SK-N-SH (cell line): ENCODE measurements around the gene XRCC3. TPM values are rescaled to one million over a fixed set of nuclear protein-coding genes. Genes with fewer than 3 reads are reported as not detected.

Source experiments
- CTCF ChIA-PET: fragments of 300-600, 350-600 bp; formaldehyde crosslinking; extraction: SDS; loops from one replicate; lab custom pipeline; 2021; lab: Yijun Ruan, JAX
- POLR2A ChIA-PET: fragments of 350-600 bp; sonication (Branson Sonifier 250); formaldehyde crosslinking; extraction: SDS; loops from one replicate; lab custom pipeline; 2020; ENCODE audit warnings: antibody characterized with exemption, inconsistent platforms; lab: Yijun Ruan, JAX
- DNase-seq: peaks from one replicate; pipeline ENCODE4 v3.0.0; 2012
- H2AFZ ChIP-seq: fragments of 200-600 bp; sonication (generic); 2 replicates; pipeline ENCODE4 v1.8.1; 2016; ENCODE audit warnings: antibody characterized with exemption, mild to moderate bottlenecking, low read depth
- H3F3A ChIP-seq: fragments of 200-600 bp; sonication (generic); replicated peaks from 2 replicates; pipeline ENCODE3; 2016; ENCODE audit warnings: antibody characterized with exemption, mild to moderate bottlenecking; ENCODE audit not compliant: insufficient read depth
- H3K27ac ChIP-seq, 2 experiments: fragments of 200-500 bp in 1 of 2; fragments of 200-600 bp in 1 of 2; sonication (Bioruptor generic) in 1 of 2; sonication (generic), shearing (Covaris generic) in 1 of 2; 2 replicates each; pipeline versions ENCODE4 v1.5.1 to v1.6.1; 2014 to 2016; ENCODE audit warnings: low read depth in 2 of 2, inconsistent platforms in 1 of 2, low read length in 1 of 2, mild to moderate bottlenecking in 1 of 2, mixed read lengths in 1 of 2
- H3K27me3 ChIP-seq: fragments of 200-600 bp; sonication (generic), shearing (Covaris generic); 2 replicates; pipeline ENCODE4 v1.6.1; 2016; ENCODE audit warnings: mixed run types; ENCODE audit not compliant: insufficient read depth
- H3K36me3 ChIP-seq, 2 experiments: fragments of 200-500 bp in 1 of 2; fragments of 200-600 bp in 1 of 2; sonication (Bioruptor generic) in 1 of 2; sonication (generic) in 1 of 2; replicated peaks in 1 of 2; 2 replicates each; pipeline versions ENCODE3 to v1.5.1; 2014 to 2016; ENCODE audit warnings: low read length in 1 of 2, mild to moderate bottlenecking in 1 of 2; ENCODE audit not compliant: insufficient read depth in 2 of 2, control insufficient read depth in 1 of 2
- H3K4me1 ChIP-seq, 2 experiments: fragments of 200-500 bp in 1 of 2; fragments of 200-600 bp in 1 of 2; sonication (Bioruptor generic) in 1 of 2; sonication (generic), shearing (Covaris generic) in 1 of 2; 2 replicates each; pipeline versions ENCODE4 v1.5.1 to v1.6.1; 2014 to 2016; ENCODE audit warnings: low read depth in 1 of 2, low read length in 1 of 2, mixed run types in 1 of 2; ENCODE audit not compliant: insufficient read depth in 2 of 2, control insufficient read depth in 1 of 2
- H3K4me2 ChIP-seq: fragments of 200-600 bp; sonication (generic), shearing (Covaris generic); 2 replicates; pipeline ENCODE4 v1.6.1; 2017; ENCODE audit warnings: mixed run types
- H3K4me3 ChIP-seq, 2 experiments: fragments of 200-500 bp in 1 of 2; fragments of 200-600 bp in 1 of 2; sonication (Bioruptor generic) in 1 of 2; sonication (generic), shearing (Covaris generic) in 1 of 2; 2 replicates each; pipeline versions ENCODE4 v1.5.1 to v1.8.1; 2014 to 2016; ENCODE audit warnings: low read depth in 2 of 2, inconsistent platforms in 1 of 2, low read length in 1 of 2, mild to moderate bottlenecking in 1 of 2, mixed read lengths in 1 of 2, moderate library complexity in 1 of 2
- H3K79me2 ChIP-seq: fragments of 200-600 bp; sonication (generic); 2 replicates; pipeline ENCODE4 v1.8.1; 2017; ENCODE audit warnings: mild to moderate bottlenecking; ENCODE audit not compliant: insufficient read depth
- H3K9ac ChIP-seq: fragments of 200-600 bp; sonication (generic); 2 replicates; pipeline ENCODE4 v1.6.1; 2017; ENCODE audit warnings: mixed run types
- H3K9me2 ChIP-seq: fragments of 200-600 bp; sonication (generic); 2 replicates; pipeline ENCODE4 v1.6.1; 2017; ENCODE audit warnings: mixed run types
- H3K9me3 ChIP-seq: fragments of 200-600 bp; sonication (generic); 2 replicates; pipeline ENCODE4 v1.6.1; 2017; ENCODE audit warnings: mixed run types, mild to moderate bottlenecking, moderate library complexity
- H4K20me1 ChIP-seq: fragments of 200-600 bp; sonication (generic); 2 replicates; pipeline ENCODE4 v1.6.1; 2017; ENCODE audit warnings: mild to moderate bottlenecking, mixed run types; ENCODE audit not compliant: insufficient read depth
- FOSL2 ChIP-seq: IDR thresholded peaks from 2 replicates; pipeline ENCODE4 v1.4.0; 2012; ENCODE audit warnings: low read depth, mild to moderate bottlenecking, moderate library complexity, borderline replicate concordance
- GABPA ChIP-seq: IDR thresholded peaks from 2 replicates; pipeline ENCODE4 v1.4.0; 2012; ENCODE audit warnings: low read depth, mild to moderate bottlenecking
- POLR2AphosphoS5 ChIP-seq: IDR thresholded peaks from 2 replicates; pipeline ENCODE4 v1.6.1; 2012; ENCODE audit warnings: low read depth, low read length
- RCOR1 ChIP-seq: fragments of 150-350 bp; IDR thresholded peaks from 2 replicates; pipeline ENCODE4 v1.6.1; 2017; ENCODE audit warnings: antibody characterized with exemption, low read length
- RXRA ChIP-seq: IDR thresholded peaks from 2 replicates; pipeline ENCODE4 v1.4.0; 2012; ENCODE audit warnings: low read depth, mild to moderate bottlenecking, borderline replicate concordance
- SMC3 ChIP-seq: IDR thresholded peaks from 2 replicates; pipeline ENCODE4 v1.6.1; 2012; ENCODE audit warnings: low read depth, low read length, improper control_type of control experiment
- TCF12 ChIP-seq: IDR thresholded peaks from 2 replicates; pipeline ENCODE4 v1.4.0; 2012
- WGBS: methylation state at CpG from one replicate; pipeline ENCODE4 v1.1.6; 2017; ENCODE audit warnings: low lambda C conversion rate; 5-methylcytosine and 5-hydroxymethylcytosine counted together
- polyA plus RNA-seq, 3 experiments: library from polyadenylated mRNA; depleted of rRNA; stranded (reverse); fragments of >200 nt; gene quantifications; 2 replicates each; pipeline ENCODE4 v1.2.3, GENCODE V29; 2012
- TF ChIP-seq, protein P1 (sequence below): fragments of 200-600 bp; sonication (generic); IDR thresholded peaks from 2 replicates; pipeline ENCODE4 v1.6.1; 2017; ENCODE audit warnings: antibody characterized with exemption, mild to moderate bottlenecking, moderate library complexity
- TF ChIP-seq, protein P2 (sequence below): IDR thresholded peaks from 2 replicates; pipeline ENCODE4 v1.4.0; 2012; ENCODE audit warnings: low read depth, borderline replicate concordance
- TF ChIP-seq, protein P3 (sequence below): IDR thresholded peaks from 2 replicates; pipeline ENCODE4; 2012

The XRCC3 gene
- polyA plus RNA-seq, 1 of the 3 experiments (the other 2 are of a cell fraction): 11.7 TPM

DNA sequence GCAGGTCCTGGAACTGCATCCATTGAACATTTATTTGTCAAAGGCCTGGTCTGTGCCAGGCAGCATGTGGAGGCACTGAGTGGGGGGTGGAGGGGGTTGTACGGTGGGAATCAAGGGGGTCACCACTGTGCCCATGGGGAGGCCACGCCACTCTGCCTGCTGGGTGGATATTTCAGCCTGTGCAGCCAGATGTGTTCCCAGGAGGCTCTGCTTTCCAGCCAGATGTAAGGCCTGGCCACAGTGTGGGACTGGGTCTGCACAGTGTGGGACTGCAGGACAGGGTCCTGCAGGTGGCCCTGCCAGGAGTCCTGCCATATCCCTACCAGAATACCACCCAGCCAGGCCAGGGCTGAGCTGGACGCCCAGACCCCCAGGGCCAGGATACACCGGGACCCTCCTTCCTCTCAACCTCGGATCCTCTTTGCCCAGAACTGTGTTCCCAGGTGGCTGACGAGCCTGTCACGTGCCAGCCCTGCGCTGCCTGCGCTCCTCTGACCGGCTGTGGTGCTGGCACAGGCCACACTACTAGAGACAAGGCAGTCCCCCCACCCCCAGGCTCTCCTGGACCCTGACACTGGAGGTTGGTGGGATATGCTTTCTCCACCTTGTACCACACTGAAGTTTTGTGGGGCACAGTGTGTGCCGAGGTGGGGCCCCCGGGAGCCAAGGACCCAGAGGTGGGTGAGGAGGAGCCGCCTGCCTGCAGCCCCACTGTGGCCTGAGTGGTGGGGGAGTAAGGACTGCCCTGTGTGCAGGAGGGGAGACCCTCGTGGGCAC, 17.5 kb downstream of the XRCC3 start:
- Histone ChIP-seq H3K4me1 (peaks cover 0 to 42% of the 10 kb centered on the region in 2 experiments; a peak in 1 of 4 replicates), H3K27ac (no peak overlapping the region; a peak in 1 of 4 replicates), H3K4me3 (no peak overlapping the region), H3F3A (peaks cover 16% of the 10 kb centered on the region), H3K27me3 (no peaks in the 10 kb centered on the region), H3K9me2 (no peaks in the 10 kb centered on the region), H4K20me1 (peaks cover 15% of the 10 kb centered on the region), H3K9me3 (no peaks in the 10 kb centered on the region), H3K36me3 (peaks cover 22 to 72% of the 10 kb centered on the region in 2 experiments), H3K4me2 (no peak overlapping the region), H3K9ac (no peak overlapping the region), H2AFZ (no peak overlapping the region), H3K79me2 (peaks cover 29% of the 10 kb centered on the region)
- no peak for DNase-seq
- no peak for TF ChIP-seq RXRA
- no peak for TF ChIP-seq FOSL2
- no peak for TF ChIP-seq SMC3
- no peak for TF ChIP-seq RCOR1
- TF ChIP-seq POLR2AphosphoS5: no peak
- TF ChIP-seq, protein P1, sequence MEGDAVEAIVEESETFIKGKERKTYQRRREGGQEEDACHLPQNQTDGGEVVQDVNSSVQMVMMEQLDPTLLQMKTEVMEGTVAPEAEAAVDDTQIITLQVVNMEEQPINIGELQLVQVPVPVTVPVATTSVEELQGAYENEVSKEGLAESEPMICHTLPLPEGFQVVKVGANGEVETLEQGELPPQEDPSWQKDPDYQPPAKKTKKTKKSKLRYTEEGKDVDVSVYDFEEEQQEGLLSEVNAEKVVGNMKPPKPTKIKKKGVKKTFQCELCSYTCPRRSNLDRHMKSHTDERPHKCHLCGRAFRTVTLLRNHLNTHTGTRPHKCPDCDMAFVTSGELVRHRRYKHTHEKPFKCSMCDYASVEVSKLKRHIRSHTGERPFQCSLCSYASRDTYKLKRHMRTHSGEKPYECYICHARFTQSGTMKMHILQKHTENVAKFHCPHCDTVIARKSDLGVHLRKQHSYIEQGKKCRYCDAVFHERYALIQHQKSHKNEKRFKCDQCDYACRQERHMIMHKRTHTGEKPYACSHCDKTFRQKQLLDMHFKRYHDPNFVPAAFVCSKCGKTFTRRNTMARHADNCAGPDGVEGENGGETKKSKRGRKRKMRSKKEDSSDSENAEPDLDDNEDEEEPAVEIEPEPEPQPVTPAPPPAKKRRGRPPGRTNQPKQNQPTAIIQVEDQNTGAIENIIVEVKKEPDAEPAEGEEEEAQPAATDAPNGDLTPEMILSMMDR: no peak
- TF ChIP-seq, protein P2, sequence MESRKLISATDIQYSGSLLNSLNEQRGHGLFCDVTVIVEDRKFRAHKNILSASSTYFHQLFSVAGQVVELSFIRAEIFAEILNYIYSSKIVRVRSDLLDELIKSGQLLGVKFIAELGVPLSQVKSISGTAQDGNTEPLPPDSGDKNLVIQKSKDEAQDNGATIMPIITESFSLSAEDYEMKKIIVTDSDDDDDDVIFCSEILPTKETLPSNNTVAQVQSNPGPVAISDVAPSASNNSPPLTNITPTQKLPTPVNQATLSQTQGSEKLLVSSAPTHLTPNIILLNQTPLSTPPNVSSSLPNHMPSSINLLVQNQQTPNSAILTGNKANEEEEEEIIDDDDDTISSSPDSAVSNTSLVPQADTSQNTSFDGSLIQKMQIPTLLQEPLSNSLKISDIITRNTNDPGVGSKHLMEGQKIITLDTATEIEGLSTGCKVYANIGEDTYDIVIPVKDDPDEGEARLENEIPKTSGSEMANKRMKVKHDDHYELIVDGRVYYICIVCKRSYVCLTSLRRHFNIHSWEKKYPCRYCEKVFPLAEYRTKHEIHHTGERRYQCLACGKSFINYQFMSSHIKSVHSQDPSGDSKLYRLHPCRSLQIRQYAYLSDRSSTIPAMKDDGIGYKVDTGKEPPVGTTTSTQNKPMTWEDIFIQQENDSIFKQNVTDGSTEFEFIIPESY: no peak
- CTCF ChIA-PET: interaction anchor here (1.7 kb wide), 1 partner anchor 18 kb away, joined by 8 read pairs; no protein-coding TSS in a partner anchor
- POLR2A ChIA-PET: interaction anchor here (1.4 kb wide), 1 partner anchor 18 kb away, joined by 4 read pairs; the partner anchor contains the start of genes XRCC3 and ZFYVE21
- 92% methylated on average over 7 of the region's 14 CpGs for WGBS

DNA sequence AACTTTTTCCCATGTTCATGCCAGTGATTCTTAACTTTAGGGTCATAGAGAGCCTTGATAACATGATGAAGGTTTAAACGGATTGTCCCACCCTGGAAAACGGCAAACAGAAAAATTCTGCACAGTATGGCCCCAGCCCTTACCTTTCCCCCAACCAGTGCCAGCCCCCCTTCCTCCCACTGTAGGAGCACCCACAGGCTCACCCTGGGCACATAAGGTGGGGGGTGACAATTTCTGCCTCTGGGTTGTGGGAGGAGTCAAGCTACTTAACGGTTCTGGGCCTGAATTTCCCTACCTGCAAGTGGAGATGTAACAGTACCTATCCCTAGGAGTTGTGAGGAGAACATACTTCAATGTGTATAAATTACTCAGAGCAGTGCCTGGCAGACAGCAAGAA, 18.0 kb downstream of the XRCC3 start:
- H3K36me3 ChIP-seq: peaks cover 27 to 70% of the 10 kb centered on the region in 2 experiments
- H3K27ac ChIP-seq: peak overlapping the region in 1 of 2 experiments; percentile 45; a peak in 1 of 4 replicates
- H3K27me3 ChIP-seq: no peaks in the 10 kb centered on the region
- no peak overlapping the region for H2AFZ ChIP-seq
- WGBS: 86% methylated on average over 3 of the region's 3 CpGs
- H3K9ac ChIP-seq: no peak overlapping the region
- H3K4me1 ChIP-seq: peaks cover 0 to 39% of the 10 kb centered on the region in 2 experiments; a peak in 1 of 4 replicates
- H3F3A ChIP-seq: peaks cover 16% of the 10 kb centered on the region
- DNase-seq: no peak
- H3K4me3 ChIP-seq: no peak overlapping the region
- H3K4me2 ChIP-seq: no peak overlapping the region
- ChIA-PET POLR2A (interaction anchor here (1.4 kb wide), 1 partner anchor 18 kb away, joined by 4 read pairs; the partner anchor contains the start of genes XRCC3 and ZFYVE21), CTCF (interaction anchor here (1.7 kb wide), 1 partner anchor 17 kb away, joined by 8 read pairs; no protein-coding TSS in a partner anchor)
- H3K79me2 ChIP-seq: peaks cover 32% of the 10 kb centered on the region
- H3K9me2 ChIP-seq: no peaks in the 10 kb centered on the region
- TF ChIP-seq, protein P1: no peak
- no peak for TF ChIP-seq GABPA
- no peak for TF ChIP-seq TCF12
- TF ChIP-seq, protein P3, sequence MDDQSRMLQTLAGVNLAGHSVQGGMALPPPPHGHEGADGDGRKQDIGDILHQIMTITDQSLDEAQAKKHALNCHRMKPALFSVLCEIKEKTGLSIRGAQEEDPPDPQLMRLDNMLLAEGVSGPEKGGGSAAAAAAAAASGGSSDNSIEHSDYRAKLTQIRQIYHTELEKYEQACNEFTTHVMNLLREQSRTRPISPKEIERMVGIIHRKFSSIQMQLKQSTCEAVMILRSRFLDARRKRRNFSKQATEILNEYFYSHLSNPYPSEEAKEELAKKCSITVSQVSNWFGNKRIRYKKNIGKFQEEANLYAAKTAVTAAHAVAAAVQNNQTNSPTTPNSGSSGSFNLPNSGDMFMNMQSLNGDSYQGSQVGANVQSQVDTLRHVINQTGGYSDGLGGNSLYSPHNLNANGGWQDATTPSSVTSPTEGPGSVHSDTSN: no peak
- peaks cover 15% of the 10 kb centered on the region for H4K20me1 ChIP-seq
- no peaks in the 10 kb centered on the region for H3K9me3 ChIP-seq
